VCaP (cell line): Measurements from ENCODE around the gene CENPO.

Source experiments
- H3K27ac ChIP-seq: fragments of 450-650 bp; 2 replicates; pipeline ENCODE4 v1.5.1; 2017
- TF ChIP-seq, protein P1 (sequence below): fragments of 450-650 bp; conservative IDR thresholded peaks from 2 replicates; pipeline ENCODE4 v1.5.1; 2017; ENCODE audit warnings: mild to moderate bottlenecking, moderate library complexity

The CENPO gene

DNA sequence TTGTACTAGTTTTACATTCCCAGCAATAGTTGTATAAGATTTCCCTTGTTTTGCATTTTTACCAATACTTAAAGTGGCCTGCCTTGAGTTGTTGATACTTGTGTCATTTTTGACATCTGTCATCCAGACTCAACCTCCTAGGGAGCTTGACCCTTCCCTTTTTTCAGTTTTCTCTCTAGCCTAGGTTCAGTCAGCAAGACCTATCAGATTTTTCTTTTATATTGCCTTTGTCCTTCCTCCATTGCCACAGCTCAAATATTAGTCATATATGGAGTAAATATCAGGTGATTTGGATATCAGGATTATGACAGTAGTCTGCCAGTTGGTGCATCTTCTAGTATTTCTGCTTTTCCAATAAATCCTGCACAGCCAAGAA, 13.4 kb downstream of the CENPO start:
- H3K27ac ChIP-seq = no peak overlapping the region
- TF ChIP-seq, protein P1, sequence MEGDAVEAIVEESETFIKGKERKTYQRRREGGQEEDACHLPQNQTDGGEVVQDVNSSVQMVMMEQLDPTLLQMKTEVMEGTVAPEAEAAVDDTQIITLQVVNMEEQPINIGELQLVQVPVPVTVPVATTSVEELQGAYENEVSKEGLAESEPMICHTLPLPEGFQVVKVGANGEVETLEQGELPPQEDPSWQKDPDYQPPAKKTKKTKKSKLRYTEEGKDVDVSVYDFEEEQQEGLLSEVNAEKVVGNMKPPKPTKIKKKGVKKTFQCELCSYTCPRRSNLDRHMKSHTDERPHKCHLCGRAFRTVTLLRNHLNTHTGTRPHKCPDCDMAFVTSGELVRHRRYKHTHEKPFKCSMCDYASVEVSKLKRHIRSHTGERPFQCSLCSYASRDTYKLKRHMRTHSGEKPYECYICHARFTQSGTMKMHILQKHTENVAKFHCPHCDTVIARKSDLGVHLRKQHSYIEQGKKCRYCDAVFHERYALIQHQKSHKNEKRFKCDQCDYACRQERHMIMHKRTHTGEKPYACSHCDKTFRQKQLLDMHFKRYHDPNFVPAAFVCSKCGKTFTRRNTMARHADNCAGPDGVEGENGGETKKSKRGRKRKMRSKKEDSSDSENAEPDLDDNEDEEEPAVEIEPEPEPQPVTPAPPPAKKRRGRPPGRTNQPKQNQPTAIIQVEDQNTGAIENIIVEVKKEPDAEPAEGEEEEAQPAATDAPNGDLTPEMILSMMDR = no peak

DNA sequence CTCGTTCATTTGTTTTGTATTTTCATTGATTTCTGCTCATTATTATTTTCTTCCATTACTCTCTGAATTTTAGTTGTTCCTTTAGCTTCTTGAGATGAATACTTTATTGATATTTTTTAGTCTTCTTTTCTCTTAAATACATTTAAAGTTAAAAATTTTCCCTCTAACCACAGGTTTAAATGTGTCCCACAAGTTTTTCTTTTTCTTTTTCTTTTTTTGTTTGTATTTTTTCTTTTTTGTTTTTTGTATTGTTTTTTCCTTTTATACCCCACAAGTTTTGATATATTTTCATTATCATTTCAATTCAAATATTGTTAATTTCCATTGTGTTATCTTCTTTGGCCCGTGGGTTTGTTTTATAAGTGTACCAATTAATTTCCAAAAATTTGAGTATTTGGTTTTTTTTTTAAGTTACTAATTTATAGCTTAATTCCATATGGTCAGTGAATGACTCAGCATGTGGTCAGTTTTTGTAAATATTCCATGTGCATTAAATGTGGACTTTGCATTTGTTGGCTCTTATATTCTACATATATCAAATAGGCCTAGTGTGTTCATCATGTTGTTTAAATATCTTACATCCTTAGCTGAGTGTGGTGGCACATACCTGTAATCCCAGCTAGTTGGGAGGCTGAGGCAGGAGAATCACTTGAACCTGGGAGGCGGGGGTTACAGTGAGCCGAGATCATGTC, 16.2 kb downstream of the CENPO start:
- H3K27ac ChIP-seq = no peak overlapping the region
- TF ChIP-seq, protein P1 = no peak

DNA sequence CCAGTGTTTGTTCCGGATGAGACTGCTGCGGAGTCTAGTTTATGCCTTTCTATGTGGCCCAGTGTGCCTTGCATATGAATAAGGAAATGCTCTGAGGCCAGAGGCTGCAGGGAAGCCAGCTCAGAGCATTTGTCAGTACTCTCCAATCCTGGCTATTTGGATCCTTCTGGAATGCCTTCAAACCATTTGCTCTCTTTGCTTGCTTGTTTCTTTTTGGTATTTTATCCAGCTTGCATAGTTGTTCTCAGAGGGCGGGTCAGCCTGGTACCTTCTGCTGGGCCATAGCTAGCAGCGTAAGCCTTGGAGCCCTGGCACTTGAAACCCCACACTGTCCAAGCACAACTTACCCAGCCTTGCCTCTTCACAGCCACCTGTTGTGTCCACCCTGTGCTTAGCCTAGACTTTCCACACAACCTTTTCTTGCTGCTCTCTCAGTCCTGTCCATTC, 20.5 kb downstream of the CENPO start:
- peak overlapping the region; percentile 80 for H3K27ac ChIP-seq
- TF ChIP-seq, protein P1 = no peak

DNA sequence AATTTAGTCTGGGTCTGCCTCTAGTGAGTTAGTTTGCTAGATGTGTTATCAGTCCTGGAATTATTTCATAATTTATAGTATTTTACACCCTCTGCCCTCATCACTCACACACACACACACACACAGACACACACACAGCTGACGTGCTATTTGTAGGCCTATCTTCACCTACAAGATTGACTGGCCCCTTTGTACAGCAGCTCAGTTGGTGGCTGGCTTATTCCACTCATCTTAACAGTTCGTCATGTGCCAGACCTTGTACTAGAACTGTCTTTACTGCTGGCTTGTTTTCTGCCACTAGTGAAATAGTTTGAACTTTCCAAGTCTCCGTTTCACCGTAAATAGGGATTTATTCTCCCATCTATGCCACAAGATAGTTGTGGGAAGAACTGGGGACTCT, 21.3 kb downstream of the CENPO start:
- TF ChIP-seq, protein P1 = no peak
- peak overlapping the region; percentile 80 for H3K27ac ChIP-seq

DNA sequence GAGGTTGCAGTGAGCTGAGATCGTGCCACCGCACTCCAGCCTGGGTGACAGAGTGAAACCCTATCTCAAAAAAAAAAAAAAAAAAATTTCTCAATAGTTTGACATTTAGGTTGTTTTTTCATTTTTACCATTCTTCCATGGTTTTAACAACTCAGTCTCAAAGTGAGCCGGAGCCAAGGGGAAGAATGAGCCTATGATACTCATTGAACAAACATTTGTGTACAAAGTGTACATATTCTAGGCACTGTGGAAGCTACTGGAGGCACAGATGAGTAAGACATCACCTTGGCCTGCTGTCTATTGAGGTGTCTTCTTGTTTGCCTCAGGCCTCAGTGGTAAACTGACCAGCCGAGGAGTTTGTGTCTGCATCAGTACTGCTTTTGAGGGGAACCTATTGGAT, 21.9 kb downstream of the CENPO start:
- peak overlapping the region; percentile 80 for H3K27ac ChIP-seq
- TF ChIP-seq, protein P1 = no peak

- peak overlapping the region; percentile 80 for H3K27ac ChIP-seq
- TF ChIP-seq, protein P1 = no peak
These were observed 23.2 kb downstream of the CENPO start for GRCh38 chr2:24816404-24816803.

DNA sequence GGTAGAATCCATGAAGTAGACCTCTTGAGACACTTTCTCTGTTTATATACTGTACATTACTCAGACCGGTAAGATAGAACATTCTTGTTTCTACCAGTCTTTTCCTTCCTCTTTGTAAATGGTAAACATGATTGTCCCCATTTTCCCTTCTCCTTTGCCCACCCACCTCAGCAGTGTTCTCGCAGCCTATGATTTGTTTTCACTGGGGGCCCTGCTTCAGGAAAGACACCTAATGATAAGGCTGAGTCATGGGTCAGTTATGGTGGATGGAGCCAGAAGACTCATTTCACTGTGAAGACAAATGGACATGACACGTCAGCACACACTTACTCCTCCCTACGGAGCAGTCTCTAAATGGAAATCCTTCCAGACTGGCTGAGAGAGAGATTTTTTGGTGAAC, 23.7 kb downstream of the CENPO start:
- peak overlapping the region; percentile 80; the same call in 1 of the 2 replicates for H3K27ac ChIP-seq
- TF ChIP-seq, protein P1 = no peak
